Measurements from ENCODE around the gene GSTA3. TPM values are rescaled to one million over a fixed set of nuclear protein-coding genes. Genes with fewer than 3 reads are reported as not detected.
A peak's percentile ranks its signal among the peaks of the same experiment; 100 is the strongest.
"Not testable (repeated sequence)": the region's sequence is repeated elsewhere in the genome, so short reads cannot be mapped to it uniquely, and the experiment has no call there.

The GSTA3 gene
- total RNA-seq, 1 donor from 2014 or later, result not detected

- DNase-seq (ENCODE audit: low spot score), result no peak
These were observed 5.0 kb upstream of the GSTA3 start for GRCh38 chr6:52914516-52914915.

GRCh38 chr6:52910091-52910490 is 593 bp upstream of the GSTA3 start:
- DNase-seq (ENCODE audit: low spot score), result no peak

GRCh38 chr6:52909131-52909530 is 367 bp downstream of the GSTA3 start:
- DNase-seq (ENCODE audit: low spot score), result no peak

GRCh38 chr6:52908526-52908925 is 972 bp downstream of the GSTA3 start:
- DNase-seq (ENCODE audit: low spot score), result no peak

GRCh38 chr6:52904562-52905279 is 4.8 kb downstream of the GSTA3 start:
- DNase-seq (ENCODE audit: low spot score), result no peak

GRCh38 chr6:52900536-52900935 is 9.0 kb downstream of the GSTA3 start:
- no peak for DNase-seq (ENCODE audit: low spot score)

GRCh38 chr6:52895790-52896189 is 13.7 kb downstream of the GSTA3 start:
- DNase-seq (ENCODE audit: low spot score), result not testable (repeated sequence)

GRCh38 chr6:52894285-52894684 is 15.2 kb downstream of the GSTA3 start:
- DNase-seq (ENCODE audit: low spot score), result no peak

GRCh38 chr6:52893803-52894202 is 15.7 kb downstream of the GSTA3 start:
- no peak for DNase-seq (ENCODE audit: low spot score)

- no peak for DNase-seq (ENCODE audit: low spot score)
These were observed 16.3 kb downstream of the GSTA3 start for GRCh38 chr6:52893221-52893620.

- no peak for DNase-seq (ENCODE audit: low spot score)
These were observed 19.5 kb downstream of the GSTA3 start for GRCh38 chr6:52890018-52890417.

- DNase-seq (ENCODE audit: low spot score), result no peak
These were observed 21.5 kb downstream of the GSTA3 start for GRCh38 chr6:52887910-52888524.

GRCh38 chr6:52881996-52882841 is 27.3 kb downstream of the GSTA3 start:
- DNase-seq (ENCODE audit: low spot score), result peak; percentile 85

- DNase-seq (ENCODE audit: low spot score), result no peak
These were observed 27.9 kb downstream of the GSTA3 start for GRCh38 chr6:52881662-52881995.

GRCh38 chr6:52877786-52878185 is 31.7 kb downstream of the GSTA3 start:
- no peak for DNase-seq (ENCODE audit: low spot score)

- no peak for DNase-seq (ENCODE audit: low spot score)
These were observed 32.3 kb downstream of the GSTA3 start for GRCh38 chr6:52877168-52877567.

- DNase-seq (ENCODE audit: low spot score), result no peak
These were observed 33.3 kb downstream of the GSTA3 start for GRCh38 chr6:52876056-52876787.

- no peak for DNase-seq (ENCODE audit: low spot score)
These were observed 37.5 kb downstream of the GSTA3 start for GRCh38 chr6:52872031-52872430.

GRCh38 chr6:52871621-52872020 is 37.9 kb downstream of the GSTA3 start:
- DNase-seq (ENCODE audit: low spot score), result no peak

- not testable (repeated sequence) for DNase-seq (ENCODE audit: low spot score)
These were observed 39.0 kb downstream of the GSTA3 start for GRCh38 chr6:52870335-52871091.

GRCh38 chr6:52868899-52869298 is 40.6 kb downstream of the GSTA3 start:
- DNase-seq (ENCODE audit: low spot score), result not testable (repeated sequence)
